RWPE1 (cell line): ENCODE results near the gene DVL1.
A peak's percentile ranks its signal among the peaks of the same experiment; 100 is the strongest.

Experiments
- CTCF ChIA-PET: fragments of 350-600 bp; sonication (Branson Sonifier 250); formaldehyde crosslinking; extraction: SDS; loops from one replicate; lab custom pipeline; 2021; lab: Yijun Ruan, JAX
- POLR2A ChIA-PET: fragments of 400-600 bp; formaldehyde crosslinking; extraction: SDS; loops from one replicate; lab custom pipeline; 2020; ENCODE audit warnings: antibody characterized with exemption; ENCODE audit not compliant: low non-redundant PET; lab: Yijun Ruan, JAX
- DNase-seq: peaks from one replicate; pipeline ENCODE4 v3.0.0; 2012; ENCODE audit warnings: low spot score
- H3K27ac ChIP-seq: fragments of 450-650 bp; 2 replicates; pipeline ENCODE4 v1.5.1; 2017
- TF ChIP-seq, protein P1 (sequence below): fragments of 450-650 bp; conservative IDR thresholded peaks from 2 replicates; pipeline ENCODE4 v1.5.1; 2017; ENCODE audit warnings: low read depth, mild to moderate bottlenecking

Gene DVL1

DNA sequence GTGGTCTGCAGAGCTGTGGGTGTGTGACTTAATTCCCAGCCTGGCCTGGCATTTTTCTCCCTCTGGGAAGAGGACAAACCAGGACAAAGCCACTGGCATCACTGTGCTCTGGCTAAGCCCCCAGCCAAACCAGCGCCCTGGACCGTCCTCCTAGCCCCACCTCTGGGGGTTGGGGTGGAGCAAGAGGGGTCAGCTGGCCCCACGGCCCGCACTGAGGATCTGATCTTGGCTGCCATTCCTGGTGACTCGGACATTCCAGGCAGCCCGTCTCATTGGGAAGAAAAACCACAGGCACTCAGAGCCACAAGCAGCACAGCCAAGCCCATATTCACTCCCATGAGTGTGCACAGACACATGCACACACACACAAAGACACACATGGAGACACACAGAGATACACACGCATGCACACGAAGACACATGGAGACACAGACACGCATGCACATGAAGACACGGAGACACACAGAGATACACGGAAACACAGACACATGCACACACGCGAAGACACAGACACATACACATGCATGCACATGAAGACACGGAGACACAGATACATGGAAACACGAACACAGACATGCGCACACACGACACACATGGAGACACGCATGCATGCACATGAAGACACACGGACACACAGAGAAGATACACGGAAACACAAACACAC is 11.4 kb upstream of the DVL1 start:
- ChIA-PET CTCF (no interaction called here), POLR2A (no interaction called here)
- TF ChIP-seq, protein P1, sequence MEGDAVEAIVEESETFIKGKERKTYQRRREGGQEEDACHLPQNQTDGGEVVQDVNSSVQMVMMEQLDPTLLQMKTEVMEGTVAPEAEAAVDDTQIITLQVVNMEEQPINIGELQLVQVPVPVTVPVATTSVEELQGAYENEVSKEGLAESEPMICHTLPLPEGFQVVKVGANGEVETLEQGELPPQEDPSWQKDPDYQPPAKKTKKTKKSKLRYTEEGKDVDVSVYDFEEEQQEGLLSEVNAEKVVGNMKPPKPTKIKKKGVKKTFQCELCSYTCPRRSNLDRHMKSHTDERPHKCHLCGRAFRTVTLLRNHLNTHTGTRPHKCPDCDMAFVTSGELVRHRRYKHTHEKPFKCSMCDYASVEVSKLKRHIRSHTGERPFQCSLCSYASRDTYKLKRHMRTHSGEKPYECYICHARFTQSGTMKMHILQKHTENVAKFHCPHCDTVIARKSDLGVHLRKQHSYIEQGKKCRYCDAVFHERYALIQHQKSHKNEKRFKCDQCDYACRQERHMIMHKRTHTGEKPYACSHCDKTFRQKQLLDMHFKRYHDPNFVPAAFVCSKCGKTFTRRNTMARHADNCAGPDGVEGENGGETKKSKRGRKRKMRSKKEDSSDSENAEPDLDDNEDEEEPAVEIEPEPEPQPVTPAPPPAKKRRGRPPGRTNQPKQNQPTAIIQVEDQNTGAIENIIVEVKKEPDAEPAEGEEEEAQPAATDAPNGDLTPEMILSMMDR, result no peak
- peak overlapping the region; percentile 54 for H3K27ac ChIP-seq
- DNase-seq, result peak; percentile 65

DNA sequence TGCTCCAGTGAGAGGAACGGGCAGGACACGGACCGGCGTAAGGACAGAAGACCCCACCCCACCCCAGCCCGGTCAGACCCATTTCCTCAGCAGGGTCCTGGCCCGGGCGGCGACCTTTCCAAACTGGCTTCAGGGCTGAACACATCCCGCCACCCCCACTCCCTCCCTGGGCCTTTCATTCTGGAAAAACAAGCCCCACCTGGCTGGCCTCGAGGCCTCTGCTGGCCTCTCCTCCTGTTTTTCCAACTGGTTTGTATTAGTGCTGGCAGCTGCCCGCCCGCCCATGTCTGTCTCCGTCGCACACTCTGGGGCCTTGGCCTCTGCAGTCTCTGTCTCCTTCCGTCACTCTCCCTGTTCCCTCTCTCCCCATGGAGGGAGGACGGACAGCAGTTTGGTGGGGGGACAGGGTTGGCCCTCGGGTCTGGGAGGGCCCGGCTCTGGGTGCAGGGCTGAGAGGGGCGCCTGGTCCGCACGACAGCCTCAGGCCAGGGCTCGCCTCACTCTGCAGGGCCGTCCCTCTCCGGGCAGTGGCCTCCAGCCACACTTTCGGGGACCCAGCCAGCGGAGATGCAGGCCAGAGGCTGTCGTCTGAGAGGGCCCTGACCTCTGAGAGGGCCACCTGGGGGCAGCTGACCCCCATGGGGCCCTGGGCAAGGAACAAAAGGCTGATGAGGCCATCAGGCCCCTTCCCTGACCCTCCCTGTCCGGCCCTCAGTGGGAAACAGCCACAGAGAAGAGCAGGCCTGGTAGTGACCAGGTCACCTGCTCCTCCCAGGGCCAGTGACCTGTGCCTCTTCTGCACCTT is 10.6 kb upstream of the DVL1 start:
- peak overlapping the region; percentile 54 for H3K27ac ChIP-seq
- no peak for DNase-seq
- ChIA-PET POLR2A (no interaction called here), CTCF (no interaction called here)
- TF ChIP-seq, protein P1, result no peak

DNA sequence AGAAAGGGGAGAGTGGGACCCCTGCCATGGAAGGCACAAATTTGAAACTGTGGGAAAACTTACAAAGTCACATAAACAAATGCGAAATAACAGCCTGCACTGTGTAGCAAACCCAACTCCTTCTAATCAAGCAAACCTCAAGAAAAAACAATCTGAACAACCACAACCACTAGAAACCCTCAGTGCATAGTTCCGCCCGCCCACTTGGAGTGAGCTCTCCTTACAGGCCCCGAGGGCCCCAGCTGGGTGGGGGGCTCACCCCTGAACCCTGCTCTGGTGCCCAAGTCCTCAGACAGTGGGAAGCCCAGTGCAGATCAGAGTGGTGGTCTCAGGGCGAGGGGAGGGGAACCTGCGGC is 10.1 kb upstream of the DVL1 start:
- TF ChIP-seq, protein P1, result no peak
- POLR2A ChIA-PET, result no interaction called here
- CTCF ChIA-PET, result no interaction called here
- peak overlapping the region; percentile 11; the same call in 1 of the 2 replicates for H3K27ac ChIP-seq
- no peak for DNase-seq

GRCh38 chr1:1358433-1359271 is 9.4 kb upstream of the DVL1 start, which contains the start of gene MXRA8:
TSS of gene MXRA8 (minus strand) at chr1:1358555. CDS start at chr1:1358504, 51 bp downstream.
- ChIA-PET POLR2A (no interaction called here), CTCF (interaction anchor here (0.6 kb wide), 1 partner anchor 19 kb away, joined by 7 read pairs; no protein-coding TSS in a partner anchor)
- TF ChIP-seq, protein P1, result no peak
- peak within 1 kb of the TSS; percentile 55 for H3K27ac ChIP-seq
- no peak for DNase-seq

DNA sequence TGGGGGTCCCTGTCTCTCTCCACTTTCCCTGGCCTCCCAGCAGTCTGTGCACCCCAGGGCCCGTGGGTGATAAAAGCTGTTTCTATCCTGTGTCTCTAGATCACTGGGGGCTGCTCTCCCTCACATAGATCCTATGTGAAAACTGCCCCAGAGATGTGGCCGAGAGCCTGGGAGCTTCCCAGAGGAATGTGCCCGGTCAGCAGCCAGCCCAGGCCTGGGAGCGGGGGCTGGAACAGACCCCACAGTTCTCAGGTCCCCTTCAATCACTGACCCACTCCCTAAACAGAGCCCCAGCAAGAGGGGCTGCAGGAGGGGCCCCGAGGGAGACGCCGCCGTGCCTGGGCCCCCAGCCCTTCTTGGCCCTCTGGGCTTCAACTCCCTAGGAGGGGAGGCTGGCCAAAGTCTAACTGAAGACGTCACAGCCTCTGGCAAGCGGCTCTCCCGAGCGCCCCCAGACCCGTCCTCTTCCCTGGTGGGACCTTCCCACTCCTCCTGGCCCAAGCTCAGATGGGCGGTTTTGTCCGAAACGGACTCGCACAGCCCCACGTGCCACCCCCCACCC is 8.7 kb upstream of the DVL1 start:
- DNase-seq, result no peak
- ChIA-PET CTCF (interaction anchor here (0.6 kb wide), 1 partner anchor 20 kb away, joined by 7 read pairs; no protein-coding TSS in a partner anchor), POLR2A (no interaction called here)
- H3K27ac ChIP-seq, result peak overlapping the region; percentile 55
- TF ChIP-seq, protein P1, result no peak
